22Rv1 (cell line): ENCODE data around the gene PARP12.

Experiments used
- ZFX ChIP-seq: fragments of 450-650 bp; IDR thresholded peaks from 2 replicates; pipeline ENCODE4 v1.6.1; 2017; ENCODE audit warnings: antibody characterized with exemption, borderline replicate concordance
- TF ChIP-seq, protein P1 (sequence below): fragments of 450-650 bp; IDR thresholded peaks from 2 replicates; pipeline ENCODE4 v1.5.1; 2017; ENCODE audit warnings: mild to moderate bottlenecking

DNA sequence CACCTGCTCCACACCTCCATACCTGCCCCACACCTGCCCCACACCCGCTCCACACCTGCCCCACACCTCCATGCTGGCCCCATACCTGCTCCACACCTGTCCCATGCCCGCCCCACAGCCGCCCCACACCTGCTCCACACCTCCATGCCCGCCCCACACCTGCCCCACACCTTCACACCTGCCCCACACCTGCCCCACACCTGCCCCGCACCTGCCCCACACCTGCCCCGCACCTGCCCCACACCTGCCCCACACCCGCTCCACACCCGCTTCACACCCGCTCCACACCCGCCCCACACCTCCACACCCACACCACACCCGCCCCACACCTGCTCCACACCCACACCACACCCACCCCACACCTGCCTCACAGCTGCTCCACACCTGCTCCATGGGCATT lies 53.0 kb downstream of the PARP12 start:
- TF ChIP-seq, protein P1, sequence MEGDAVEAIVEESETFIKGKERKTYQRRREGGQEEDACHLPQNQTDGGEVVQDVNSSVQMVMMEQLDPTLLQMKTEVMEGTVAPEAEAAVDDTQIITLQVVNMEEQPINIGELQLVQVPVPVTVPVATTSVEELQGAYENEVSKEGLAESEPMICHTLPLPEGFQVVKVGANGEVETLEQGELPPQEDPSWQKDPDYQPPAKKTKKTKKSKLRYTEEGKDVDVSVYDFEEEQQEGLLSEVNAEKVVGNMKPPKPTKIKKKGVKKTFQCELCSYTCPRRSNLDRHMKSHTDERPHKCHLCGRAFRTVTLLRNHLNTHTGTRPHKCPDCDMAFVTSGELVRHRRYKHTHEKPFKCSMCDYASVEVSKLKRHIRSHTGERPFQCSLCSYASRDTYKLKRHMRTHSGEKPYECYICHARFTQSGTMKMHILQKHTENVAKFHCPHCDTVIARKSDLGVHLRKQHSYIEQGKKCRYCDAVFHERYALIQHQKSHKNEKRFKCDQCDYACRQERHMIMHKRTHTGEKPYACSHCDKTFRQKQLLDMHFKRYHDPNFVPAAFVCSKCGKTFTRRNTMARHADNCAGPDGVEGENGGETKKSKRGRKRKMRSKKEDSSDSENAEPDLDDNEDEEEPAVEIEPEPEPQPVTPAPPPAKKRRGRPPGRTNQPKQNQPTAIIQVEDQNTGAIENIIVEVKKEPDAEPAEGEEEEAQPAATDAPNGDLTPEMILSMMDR = no peak
- TF ChIP-seq ZFX = no peak
